Lower lobe of right lung (tissue), 2 donors: ENCODE results near the gene SVBP. TPM values are rescaled to one million over a fixed set of nuclear protein-coding genes. Genes with fewer than 3 reads are reported as not detected.

Source experiments
- ATAC-seq, 2 donors: fragments of 200-7000 bp; cut with Tn5 transposase; one replicate each; pipeline ENCODE4 v1.9.1; 2020 to 2022; ENCODE audit warnings: mild to moderate bottlenecking in 2 of 2, moderate library complexity in 2 of 2
- DNase-seq: peaks from one replicate; pipeline ENCODE4 v3.0.0-alpha.2; 2020
- H3K27ac ChIP-seq: fragments of 200-600 bp; one replicate; pipeline ENCODE4 v1.8.0; 2022
- H3K27me3 ChIP-seq: fragments of 200-600 bp; one replicate; pipeline ENCODE4 v1.8.0; 2022; ENCODE audit warnings: low read depth
- H3K36me3 ChIP-seq: fragments of 200-600 bp; one replicate; pipeline ENCODE4 v1.8.0; 2022; ENCODE audit warnings: mild to moderate bottlenecking
- H3K4me1 ChIP-seq: fragments of 200-600 bp; one replicate; pipeline ENCODE4 v1.8.0; 2022
- H3K4me3 ChIP-seq: fragments of 200-600 bp; one replicate; pipeline ENCODE4 v1.8.0; 2022; ENCODE audit warnings: mild to moderate bottlenecking
- H3K9me3 ChIP-seq: fragments of 200-600 bp; one replicate; pipeline ENCODE4 v1.8.0; 2022
- intact Hi-C: fragments of 100-400 bp; cut with DNase I; formaldehyde crosslinking; loops from one replicate; pipeline ENCODE4 v1.11.0; 2022
- total RNA-seq: library from RNA; stranded (reverse); fragmentation: NEBNext Ultra II Directional; extraction: Animal tissue kit (Norgen Biotek cat#: 25700); gene quantifications from one replicate; pipeline ENCODE4 v1.2.1, GENCODE V29; 2021
- TF ChIP-seq, protein P1 (sequence below): fragments of 200-600 bp; IDR thresholded peaks from one replicate; pipeline ENCODE4 v1.8.0; 2022; ENCODE audit warnings: antibody characterized with exemption, mild to moderate bottlenecking
- donor health status: DM: no; HTN: yes; CAD: no; lungs with severe emphysema.

Gene SVBP
- total RNA-seq, 1 donor from 2014 or later, result 20.8 TPM

GRCh38 chr1:42759114-42759513, 58.1 kb downstream of the SVBP start:
- Histone ChIP-seq H3K4me1 (peaks cover 13% of the 10 kb centered on the region), H3K27me3 (no peaks in the 10 kb centered on the region), H3K27ac (no peak overlapping the region), H3K4me3 (no peak overlapping the region), H3K9me3 (no peaks in the 10 kb centered on the region), H3K36me3 (peaks cover 78% of the 10 kb centered on the region)
- intact Hi-C loops, result no loop called here
- DNase-seq, result no peak
- TF ChIP-seq, protein P1, sequence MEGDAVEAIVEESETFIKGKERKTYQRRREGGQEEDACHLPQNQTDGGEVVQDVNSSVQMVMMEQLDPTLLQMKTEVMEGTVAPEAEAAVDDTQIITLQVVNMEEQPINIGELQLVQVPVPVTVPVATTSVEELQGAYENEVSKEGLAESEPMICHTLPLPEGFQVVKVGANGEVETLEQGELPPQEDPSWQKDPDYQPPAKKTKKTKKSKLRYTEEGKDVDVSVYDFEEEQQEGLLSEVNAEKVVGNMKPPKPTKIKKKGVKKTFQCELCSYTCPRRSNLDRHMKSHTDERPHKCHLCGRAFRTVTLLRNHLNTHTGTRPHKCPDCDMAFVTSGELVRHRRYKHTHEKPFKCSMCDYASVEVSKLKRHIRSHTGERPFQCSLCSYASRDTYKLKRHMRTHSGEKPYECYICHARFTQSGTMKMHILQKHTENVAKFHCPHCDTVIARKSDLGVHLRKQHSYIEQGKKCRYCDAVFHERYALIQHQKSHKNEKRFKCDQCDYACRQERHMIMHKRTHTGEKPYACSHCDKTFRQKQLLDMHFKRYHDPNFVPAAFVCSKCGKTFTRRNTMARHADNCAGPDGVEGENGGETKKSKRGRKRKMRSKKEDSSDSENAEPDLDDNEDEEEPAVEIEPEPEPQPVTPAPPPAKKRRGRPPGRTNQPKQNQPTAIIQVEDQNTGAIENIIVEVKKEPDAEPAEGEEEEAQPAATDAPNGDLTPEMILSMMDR, result no peak
- no peak for ATAC-seq

GRCh38 chr1:42758641-42759040, 58.6 kb downstream of the SVBP start:
- DNase-seq, result no peak
- Histone ChIP-seq H3K4me1 (peaks cover 13% of the 10 kb centered on the region), H3K27me3 (no peaks in the 10 kb centered on the region), H3K9me3 (no peaks in the 10 kb centered on the region), H3K27ac (no peak overlapping the region), H3K36me3 (peaks cover 83% of the 10 kb centered on the region), H3K4me3 (no peak overlapping the region)
- intact Hi-C loops, result no loop called here
- TF ChIP-seq, protein P1, result no peak
- ATAC-seq, result no peak

GRCh38 chr1:42757892-42758275, 59.3 kb downstream of the SVBP start:
- intact Hi-C loops, result no loop called here
- no peak for ATAC-seq
- Histone ChIP-seq H3K9me3 (no peaks in the 10 kb centered on the region), H3K36me3 (peaks cover 91% of the 10 kb centered on the region), H3K4me1 (peaks cover 13% of the 10 kb centered on the region), H3K27me3 (no peaks in the 10 kb centered on the region), H3K27ac (no peak overlapping the region), H3K4me3 (no peak overlapping the region)
- DNase-seq, result no peak
- TF ChIP-seq, protein P1, result no peak

Other genes with a start within 250 kb of the SVBP start
- 25.1 TPM for gene PPIH, start 159.0 kb downstream of the SVBP start, total RNA-seq
- 552 TPM for gene YBX1, start 135.0 kb downstream of the SVBP start, total RNA-seq
- gene CLDN19, start 77.2 kb downstream of the SVBP start, total RNA-seq, result not detected
- gene P3H1, start 50.4 kb downstream of the SVBP start, total RNA-seq, result 24.4 TPM
- 5.6 TPM for gene C1orf50, start 50.1 kb downstream of the SVBP start, total RNA-seq
- gene TMEM269, start 32.4 kb downstream of the SVBP start, total RNA-seq, result not detected
- gene ERMAP, start 275 bp downstream of the SVBP start, total RNA-seq, result 15.2 TPM
- 11.9 TPM for gene ZNF691, start 29.2 kb upstream of the SVBP start, total RNA-seq
- gene SLC2A1, start 141.5 kb upstream of the SVBP start, total RNA-seq, result 10.6 TPM